Endothelial cell of umbilical vein (primary cell): ENCODE results near the gene PPP1R1B. TPM values are rescaled to one million over a fixed set of nuclear protein-coding genes. Genes with fewer than 3 reads are reported as not detected.

Experiments
- BruUV-seq: library from RNA; stranded (reverse); fragments of 400-500 nt; replicated peaks from 2 replicates; lab custom pipeline; 2021; lab: Mats Ljungman, UMichigan
- CTCF ChIA-PET: fragments of 300-600, 350-600 bp; sonication (Branson Sonifier 250); formaldehyde crosslinking; loops from one replicate; lab custom pipeline; 2021; ENCODE audit warnings: antibody characterized with exemption, inconsistent platforms; lab: Charles Lee
- POLR2A ChIA-PET: fragments of 300-600, 350-600 bp; sonication (Branson Sonifier 250); formaldehyde crosslinking; loops from one replicate; lab custom pipeline; 2021; ENCODE audit warnings: antibody characterized with exemption, inconsistent platforms; lab: Charles Lee
- DNase-seq: peaks from one replicate; pipeline ENCODE4 v3.0.0-alpha.2; 2011; ENCODE audit warnings: low read depth, low spot score
- FAIRE-seq: peaks from 2 replicates; lab custom pipeline; 2011; peaks lifted over from hg19 to GRCh38; lab: Jason Lieb, UNC
- H2AFZ ChIP-seq: 2 replicates; pipeline ENCODE4 v1.6.0; 2012; ENCODE audit warnings: low read depth, low read length, control low read depth, inconsistent platforms
- H3K27ac ChIP-seq: 2 replicates; pipeline ENCODE4 v1.5.1; 2011; ENCODE audit warnings: low read depth, mild to moderate bottlenecking, control low read depth, low read length, moderate library complexity; ENCODE audit not compliant: insufficient read depth
- H3K27me3 ChIP-seq, 2 experiments: 2 replicates each; pipeline versions ENCODE4 v1.6.0 to v1.6.1; 2011; ENCODE audit warnings: low read length in 2 of 2, mixed read lengths in 1 of 2; ENCODE audit not compliant: control insufficient read depth in 2 of 2, insufficient read depth in 2 of 2
- H3K36me3 ChIP-seq, 2 experiments: 2 replicates in 1 of 2; 3 replicates in 1 of 2; pipeline ENCODE4 v1.5.1; 2011; ENCODE audit warnings: low read length in 2 of 2, mild to moderate bottlenecking in 1 of 2, moderate library complexity in 1 of 2; ENCODE audit not compliant: control insufficient read depth in 2 of 2, insufficient read depth in 2 of 2; ENCODE audit errors: extremely low read depth in 1 of 2
- H3K4me1 ChIP-seq: 3 replicates; pipeline ENCODE4 v1.5.1; 2011; ENCODE audit warnings: mild to moderate bottlenecking, low read length; ENCODE audit not compliant: control insufficient read depth, insufficient read depth; ENCODE audit errors: extremely low read depth
- H3K4me2 ChIP-seq: 2 replicates; pipeline ENCODE4 v1.6.1; 2011; ENCODE audit warnings: low read length, control low read depth, mixed read lengths; ENCODE audit not compliant: insufficient read depth
- H3K4me3 ChIP-seq, 3 experiments: fragments of 200-600 bp in 1 of 3; sonication (generic), shearing (Covaris generic) in 1 of 3; replicated peaks in 1 of 3; 2 replicates each; pipeline ENCODE4 v1.5.1; 2011 to 2016; ENCODE audit warnings: control low read depth in 3 of 3, low read length in 3 of 3, mild to moderate bottlenecking in 2 of 3, inconsistent platforms in 1 of 3, low read depth in 1 of 3, moderate library complexity in 1 of 3; ENCODE audit not compliant: insufficient read depth in 1 of 3
- H3K79me2 ChIP-seq: 2 replicates; pipeline ENCODE4 v1.6.0; 2012; ENCODE audit warnings: low read length, inconsistent platforms; ENCODE audit not compliant: control insufficient read depth, insufficient read depth
- H3K9ac ChIP-seq: replicated peaks from 2 replicates; pipeline ENCODE3; 2011; ENCODE audit warnings: low read length, control low read depth; ENCODE audit not compliant: insufficient read depth; ENCODE audit errors: extremely low read depth
- H3K9me1 ChIP-seq: replicated peaks from 3 replicates; pipeline ENCODE4 v1.6.0; 2011; ENCODE audit warnings: mild to moderate bottlenecking, low read length; ENCODE audit not compliant: control insufficient read depth, insufficient read depth; ENCODE audit errors: extremely low read depth
- H3K9me3 ChIP-seq: replicated peaks from 2 replicates; pipeline ENCODE4 v1.5.1; 2012; ENCODE audit warnings: low read length, inconsistent platforms; ENCODE audit not compliant: control insufficient read depth, insufficient read depth
- H4K20me1 ChIP-seq: replicated peaks from 2 replicates; pipeline ENCODE3; 2011; ENCODE audit warnings: mild to moderate bottlenecking, low read length; ENCODE audit not compliant: control insufficient read depth, insufficient read depth; ENCODE audit errors: extremely low read depth
- CTCF ChIP-seq, 2 donors: IDR thresholded peaks; 1 replicate in 1 of 2; 2 replicates in 1 of 2; pipeline ENCODE4 v1.5.1; 2011; ENCODE audit warnings: low read length in 2 of 2, mild to moderate bottlenecking in 2 of 2, moderate library complexity in 2 of 2, control low read depth in 1 of 2, inconsistent platforms in 1 of 2, low read depth in 1 of 2; ENCODE audit not compliant: insufficient read depth in 1 of 2; ENCODE audit errors: extremely low read depth in 1 of 2
- EZH2 ChIP-seq: IDR thresholded peaks from 2 replicates; pipeline ENCODE4 v1.6.1; 2012; ENCODE audit warnings: borderline replicate concordance, low read depth, mild to moderate bottlenecking, moderate library complexity, low read length, inconsistent platforms; ENCODE audit not compliant: severe bottlenecking
- FOS ChIP-seq: IDR thresholded peaks from 2 replicates; pipeline ENCODE4 v1.6.1; 2011; ENCODE audit warnings: mild to moderate bottlenecking, low read length, moderate library complexity, borderline replicate concordance; ENCODE audit not compliant: insufficient read depth
- dilution Hi-C: fragments of 300-500 bp; cut with MboI; formaldehyde crosslinking; loops from one replicate; pipeline ENCODE4 v1.15.0; 2019; ENCODE audit warnings: low sequenced_read_pairs; ENCODE audit not compliant: extremely low pct_ligation_motif_present
- intact Hi-C: fragments of 100-400 bp; cut with micrococcal nuclease; formaldehyde crosslinking; loops from one replicate; pipeline ENCODE4 v1.10.0; 2022
- polyA plus RNA-seq, 4 experiments: library from polyadenylated mRNA; depleted of rRNA in 3 of 4; stranded (reverse) in 3 of 4; unstranded in 1 of 4; fragments of >200 nt; gene quantifications; 2 replicates each; pipeline versions ENCODE4 v1.2.1 to v1.2.3, GENCODE V29; 2011 to 2012; ENCODE audit warnings: missing spikeins in 1 of 4
- total RNA-seq: library from RNA; stranded (reverse); gene quantifications from 2 replicates; pipeline ENCODE4 v1.2.3, GENCODE V29; 2021

The PPP1R1B gene
- total and polyA plus RNA-seq, 2 donors (not counting 3 experiments of a cell fraction or from before 2014, with no cell fraction given) = not detected

GRCh38 chr17:39627047-39627711 is 427 bp downstream of the PPP1R1B start:
- Histone ChIP-seq H3K27me3 (peaks cover 56 to 62% of the 10 kb centered on the region in 2 experiments), H3K9me1 (no peaks in the 10 kb centered on the region), H3K9ac (no peak overlapping the region), H2AFZ (no peak overlapping the region), H3K36me3 (no peaks in the 10 kb centered on the region), H3K79me2 (no peaks in the 10 kb centered on the region), H3K9me3 (no peaks in the 10 kb centered on the region), H3K4me3 (no peak overlapping the region), H3K27ac (no peak overlapping the region), H4K20me1 (no peaks in the 10 kb centered on the region), H3K4me1 (no peaks in the 10 kb centered on the region), H3K4me2 (no peak overlapping the region)
- POLR2A ChIA-PET = no interaction called here
- intact Hi-C loops = loop anchor here (10.0 kb wide), 1 partner anchor 328 kb away; no protein-coding TSS in a partner anchor
- CTCF ChIA-PET = interaction anchor here (1.2 to 1.9 kb wide), 4 partner anchors 10 to 100 kb away, joined by 3 to 8 read pairs (median 4); no protein-coding TSS in a partner anchor
- TF ChIP-seq FOS = no peak
- TF ChIP-seq EZH2 = peak; percentile 92
- TF ChIP-seq CTCF (IDR thresholded peaks at IDR 0.05; ENCODE audit: extremely low read depth in 1 of 2, insufficient read depth in 1 of 2, low read depth in 1 of 2, low read length in 2 of 2) = no peak
- BruUV-seq = no TSS peak
- FAIRE-seq (no peak), DNase-seq (no peak)
- dilution Hi-C loops = no loop called here
